NCI-H748 (cell line): Measurements from ENCODE around the gene CXCL17.
"Not testable (repeated sequence)": the region's sequence is repeated elsewhere in the genome, so short reads cannot be mapped to it uniquely, and the experiment has no call there.

Experiments used
- DNase-seq: peaks from one replicate; lab custom pipeline; 2025; ENCODE audit not compliant: unreplicated experiment; lab: John Stamatoyannopoulos, UW

CXCL17 gene

DNA sequence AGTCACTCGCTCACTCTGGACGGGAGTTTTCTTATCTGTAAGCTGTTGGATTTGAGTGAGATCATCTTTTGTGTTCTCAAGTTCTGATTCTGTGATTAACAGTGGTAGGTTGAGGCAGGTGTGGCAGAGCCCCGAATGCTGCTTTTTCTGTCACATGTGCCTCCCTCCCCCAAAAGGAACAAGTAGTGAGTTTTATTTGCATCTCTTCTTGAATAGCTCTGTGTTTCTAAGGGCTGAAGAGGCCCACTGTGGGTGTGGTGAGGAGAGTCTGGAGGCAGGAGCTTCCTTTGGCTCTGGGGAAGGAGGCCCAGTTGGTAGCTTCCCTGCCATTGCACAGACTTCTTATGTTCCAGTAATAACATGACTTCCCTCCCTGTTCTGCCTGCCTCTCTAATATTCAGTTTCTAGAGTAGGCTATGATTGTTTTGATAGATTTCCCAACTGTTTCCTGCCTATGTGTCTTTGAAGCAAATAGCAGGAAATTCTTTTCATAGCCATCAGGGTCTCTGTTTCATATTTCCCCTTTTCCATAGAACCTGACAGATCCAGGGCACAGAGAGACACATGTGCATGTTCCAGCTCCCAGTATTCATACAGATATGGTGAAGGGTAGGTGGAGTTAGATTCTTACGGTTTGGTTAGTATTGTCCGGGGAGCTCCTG, 23.9 kb upstream of the CXCL17 start:
- DNase-seq, result no peak

DNA sequence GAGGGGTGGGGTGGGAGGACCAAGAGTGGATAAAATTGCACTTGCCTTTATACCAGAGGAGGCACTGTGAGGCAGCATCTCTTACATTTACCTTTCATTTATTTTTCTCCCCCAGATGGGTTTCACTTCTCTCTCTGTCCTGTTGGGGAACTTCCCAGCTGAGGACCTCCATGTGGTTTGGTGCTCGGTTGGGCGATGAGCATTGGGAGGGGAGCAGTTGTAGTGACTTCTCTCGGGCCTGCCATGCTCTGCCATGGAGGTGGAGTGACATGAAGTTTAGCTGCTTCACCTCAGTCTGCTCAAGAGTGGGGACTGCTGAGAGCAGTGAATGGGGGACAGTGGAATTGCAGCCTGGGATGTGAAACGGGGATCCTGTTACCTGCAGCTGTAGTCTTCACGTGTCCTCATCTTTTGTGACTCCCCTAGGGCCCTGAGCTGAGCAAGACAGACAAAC, 23.1 kb upstream of the CXCL17 start:
- DNase-seq, result no peak

DNA sequence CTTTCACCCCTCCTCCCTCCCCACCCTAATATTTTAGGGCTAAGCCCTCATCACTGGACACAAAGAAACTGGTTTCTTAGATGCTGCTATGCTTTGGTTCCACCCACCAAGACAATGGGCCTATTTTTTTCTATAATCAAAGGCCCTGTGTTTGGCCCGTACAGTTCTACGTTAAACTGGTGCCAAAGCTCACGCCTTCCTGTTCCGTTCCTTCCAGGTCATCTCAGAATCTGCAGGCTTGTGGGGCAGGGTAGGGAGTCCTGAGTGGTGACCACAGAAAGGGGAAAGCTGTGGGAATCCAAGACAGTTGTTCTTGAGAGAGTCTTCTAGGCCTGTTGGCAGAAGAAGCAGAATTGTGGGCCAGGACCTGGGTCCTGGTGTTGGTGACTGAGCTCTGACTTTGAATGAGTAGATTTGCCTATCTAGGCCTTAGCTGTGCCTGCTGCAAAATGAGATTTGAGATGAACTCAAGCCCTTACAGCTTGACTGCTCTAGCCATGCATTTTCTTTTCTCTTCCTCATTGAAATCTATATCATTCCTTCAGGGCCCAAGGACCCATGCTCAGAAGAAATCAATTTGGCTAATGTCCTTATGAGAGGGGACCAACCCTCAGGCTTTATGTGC, 19.1 kb upstream of the CXCL17 start:
- no peak for DNase-seq

DNA sequence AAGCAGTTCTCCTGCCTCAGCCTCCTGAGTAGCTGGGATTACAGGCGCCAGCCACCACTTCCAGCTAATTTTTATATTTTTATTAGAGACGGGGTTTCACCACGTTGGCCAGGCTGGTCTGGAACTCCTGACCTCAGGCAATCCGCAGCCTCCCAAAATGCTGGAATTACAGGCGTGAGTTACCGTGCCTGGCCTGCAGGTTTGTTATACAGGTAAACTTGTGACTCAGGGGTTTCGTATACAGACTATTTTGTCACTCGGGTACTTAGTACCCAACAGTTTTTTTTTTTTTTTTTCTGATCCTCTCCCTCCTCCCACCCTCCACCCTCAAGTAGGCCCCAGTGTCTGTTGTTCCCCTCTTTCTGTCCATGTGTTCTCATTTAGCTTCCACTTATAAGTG, 18.5 kb upstream of the CXCL17 start:
- not testable (repeated sequence) for DNase-seq

DNA sequence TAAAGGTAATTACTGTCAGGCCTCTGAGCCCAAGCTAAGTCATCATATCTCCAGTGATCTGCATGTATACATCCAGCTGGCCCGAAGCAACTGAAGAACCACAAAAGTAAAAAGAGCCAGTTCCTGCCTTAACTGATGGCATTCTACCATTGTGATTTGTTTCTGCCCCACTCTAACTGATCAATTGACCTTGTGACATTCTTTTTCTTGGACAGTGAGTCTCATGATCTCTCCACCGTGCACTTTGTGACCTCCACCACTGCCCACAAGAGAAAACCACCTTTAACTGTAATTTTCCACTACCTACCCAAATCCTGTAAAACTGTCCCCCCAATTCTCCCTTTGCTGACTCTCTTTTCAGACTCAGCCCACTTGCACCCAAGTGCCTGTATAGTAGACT, 17.2 kb upstream of the CXCL17 start:
- DNase-seq, result no peak

DNA sequence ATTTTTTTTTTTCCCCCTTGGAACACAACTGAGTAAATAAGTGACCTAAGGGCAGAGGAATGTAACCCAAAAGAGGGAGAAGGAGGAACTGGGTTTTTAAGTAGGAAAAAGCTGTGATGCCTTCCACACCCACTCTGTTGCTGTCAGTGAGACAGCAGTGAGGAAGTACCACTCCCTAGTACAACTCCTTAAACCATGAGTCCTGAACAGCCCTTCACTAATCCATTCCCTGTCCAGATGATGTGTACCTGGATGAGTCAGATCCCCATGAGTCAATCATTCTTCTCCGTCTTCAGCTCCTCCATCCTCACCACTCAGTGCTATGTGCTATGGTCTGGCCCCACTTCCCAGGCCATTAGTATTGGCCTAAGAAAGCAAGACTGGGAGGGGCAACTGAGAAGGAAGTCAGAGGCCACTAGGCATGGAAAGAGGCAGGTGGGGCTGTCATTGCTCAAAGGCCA, 12.9 kb upstream of the CXCL17 start:
- no peak for DNase-seq

DNA sequence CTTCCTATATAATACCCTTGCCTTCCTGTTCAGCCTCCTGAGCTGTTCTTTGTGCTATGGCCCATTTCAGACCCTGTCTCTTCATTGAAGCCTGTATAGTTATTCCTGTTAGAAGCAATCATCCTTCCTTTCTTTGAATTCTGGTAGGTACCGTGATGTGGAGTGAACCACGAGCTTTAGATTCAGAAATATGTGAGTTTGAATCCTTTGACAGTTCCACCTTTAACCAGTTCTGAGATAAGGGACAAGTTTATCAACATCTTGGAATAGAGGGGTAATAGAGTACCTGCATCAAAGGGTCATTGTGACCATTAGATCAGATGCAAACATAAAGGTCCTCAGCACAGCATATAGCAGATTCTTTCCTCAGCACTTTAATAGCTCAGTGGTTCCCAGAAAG, 12.3 kb upstream of the CXCL17 start:
- no peak for DNase-seq

DNA sequence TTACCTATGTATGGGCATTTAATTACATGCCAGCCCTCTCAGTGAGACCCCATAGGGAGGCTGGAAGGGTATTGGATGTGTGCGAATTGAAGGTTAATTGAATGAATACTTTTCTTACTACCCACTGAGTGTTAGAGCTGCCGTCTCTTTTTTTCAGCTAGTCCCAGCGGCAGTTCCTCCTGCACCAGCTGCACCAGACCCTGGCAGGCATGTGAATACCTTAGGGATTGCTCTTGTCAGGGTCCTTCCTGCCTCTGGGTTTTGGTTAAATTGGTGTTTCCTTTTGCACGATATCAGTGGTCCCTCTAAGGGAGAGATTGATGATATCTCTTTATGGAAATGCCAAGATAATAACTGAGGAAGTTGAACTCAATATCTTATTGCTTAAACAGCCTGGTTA, 9.8 kb upstream of the CXCL17 start:
- no peak for DNase-seq

DNA sequence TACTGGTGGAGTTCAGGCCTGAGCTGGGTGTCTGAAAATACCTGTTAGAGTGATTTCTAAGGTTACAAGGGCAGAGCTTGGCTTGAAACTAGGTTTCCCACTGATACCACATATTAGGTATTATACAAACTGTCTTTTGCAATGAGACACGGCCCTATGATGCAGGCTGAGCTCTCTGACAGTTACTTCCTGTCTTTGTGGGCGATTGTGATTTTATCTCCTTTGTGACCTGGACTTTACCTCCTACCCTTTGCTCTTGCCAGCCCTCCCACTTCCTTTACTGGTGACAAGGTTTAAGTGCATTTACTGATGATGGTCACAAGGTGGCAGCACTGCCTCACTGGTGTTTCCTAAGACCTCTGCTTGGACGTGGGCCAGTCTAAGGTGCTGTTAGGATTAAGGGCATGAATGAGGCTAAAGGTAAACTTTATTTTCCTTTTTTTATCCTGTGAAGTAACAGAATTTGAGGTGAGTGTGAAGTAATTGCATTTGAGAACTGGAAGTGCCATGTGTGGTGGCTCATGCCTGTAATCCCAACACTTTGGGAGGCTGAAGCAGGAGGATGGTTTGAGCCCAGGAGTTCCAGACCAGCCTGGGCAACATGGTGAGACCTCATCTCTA, 7.7 kb upstream of the CXCL17 start:
- DNase-seq, result peak; percentile 75

DNA sequence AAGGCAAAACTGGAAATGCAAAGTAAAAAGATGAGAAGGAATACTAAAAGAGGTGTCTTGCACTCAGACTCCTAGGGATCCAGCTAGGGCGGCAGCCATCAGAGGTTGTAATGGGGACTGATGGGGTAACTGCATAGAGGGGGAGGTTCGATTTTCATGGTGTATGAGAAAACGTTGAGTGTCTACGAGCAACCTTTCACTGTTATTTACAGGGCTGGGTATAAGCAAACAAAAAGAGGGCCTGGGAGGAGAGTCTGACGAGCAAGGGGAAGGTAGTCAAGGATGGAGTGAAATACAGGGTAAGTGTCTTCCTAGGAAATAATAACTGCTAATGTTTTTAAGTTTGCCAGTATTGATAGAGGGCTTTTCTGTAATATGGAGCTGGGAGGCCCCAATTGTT, 5.6 kb upstream of the CXCL17 start:
- DNase-seq, result not testable (repeated sequence)

DNA sequence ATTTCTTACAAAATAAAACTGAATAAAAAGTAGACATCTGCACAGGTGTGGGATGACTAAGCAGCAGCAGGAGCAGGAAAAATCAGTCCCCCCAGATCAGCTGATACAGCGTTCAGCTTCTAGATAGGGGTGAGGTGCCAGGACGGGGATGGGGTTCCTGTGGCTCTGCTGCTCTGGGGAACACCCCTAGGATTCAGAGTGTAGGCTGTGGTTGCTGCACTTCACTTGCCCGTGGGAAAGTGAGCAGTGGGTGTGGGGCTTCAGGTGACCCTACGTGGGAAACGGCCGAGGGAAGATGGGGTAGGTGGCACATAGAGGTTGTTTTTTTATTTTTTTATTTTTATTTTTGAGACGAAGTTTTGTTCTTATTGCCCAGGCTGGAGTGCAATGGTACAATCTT, 3.2 kb upstream of the CXCL17 start:
- DNase-seq, result no peak

DNA sequence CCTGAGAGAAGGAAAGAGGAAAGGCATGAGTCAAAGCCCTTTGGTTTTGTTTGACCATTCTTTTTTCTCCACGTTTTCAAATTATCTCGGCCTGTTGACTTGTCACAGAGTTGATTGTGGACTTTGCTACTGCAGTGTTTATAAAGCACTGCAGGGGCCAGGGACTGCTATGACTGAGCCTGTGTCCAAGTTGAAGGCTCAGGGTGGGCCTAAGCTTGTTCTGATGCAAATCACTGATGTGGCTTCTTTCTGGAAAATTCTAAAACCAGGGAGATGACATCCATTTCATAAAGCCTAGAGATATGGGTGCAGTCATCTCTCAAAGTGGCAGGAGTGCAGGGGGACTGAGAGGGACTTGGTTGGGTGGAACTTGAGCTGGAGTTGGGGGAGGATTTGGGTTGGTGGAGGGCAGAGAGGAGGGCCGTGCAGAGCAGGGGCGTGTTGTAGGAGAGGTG, 1.2 kb upstream of the CXCL17 start:
- peak; percentile 74 for DNase-seq

DNA sequence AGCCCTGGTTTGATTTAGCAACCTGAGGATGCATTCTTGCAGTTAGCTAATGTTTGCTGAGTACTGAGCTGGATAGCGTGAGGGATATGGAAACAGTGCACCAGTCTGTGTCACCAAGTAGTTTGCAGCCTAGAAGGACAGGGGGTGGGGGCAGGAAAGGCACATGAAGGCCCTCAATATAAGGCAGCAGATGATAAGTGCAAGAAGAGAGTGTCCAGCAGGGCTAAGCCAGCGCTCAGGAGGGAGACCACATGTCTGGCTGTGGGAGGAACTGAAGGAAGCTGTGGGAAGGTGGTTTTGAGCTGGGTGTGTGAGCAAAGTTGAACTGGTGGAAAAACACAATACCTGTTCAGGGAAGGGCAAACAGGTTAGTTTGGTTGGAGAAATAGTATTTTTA, 1.7 kb downstream of the CXCL17 start:
- no peak for DNase-seq

DNA sequence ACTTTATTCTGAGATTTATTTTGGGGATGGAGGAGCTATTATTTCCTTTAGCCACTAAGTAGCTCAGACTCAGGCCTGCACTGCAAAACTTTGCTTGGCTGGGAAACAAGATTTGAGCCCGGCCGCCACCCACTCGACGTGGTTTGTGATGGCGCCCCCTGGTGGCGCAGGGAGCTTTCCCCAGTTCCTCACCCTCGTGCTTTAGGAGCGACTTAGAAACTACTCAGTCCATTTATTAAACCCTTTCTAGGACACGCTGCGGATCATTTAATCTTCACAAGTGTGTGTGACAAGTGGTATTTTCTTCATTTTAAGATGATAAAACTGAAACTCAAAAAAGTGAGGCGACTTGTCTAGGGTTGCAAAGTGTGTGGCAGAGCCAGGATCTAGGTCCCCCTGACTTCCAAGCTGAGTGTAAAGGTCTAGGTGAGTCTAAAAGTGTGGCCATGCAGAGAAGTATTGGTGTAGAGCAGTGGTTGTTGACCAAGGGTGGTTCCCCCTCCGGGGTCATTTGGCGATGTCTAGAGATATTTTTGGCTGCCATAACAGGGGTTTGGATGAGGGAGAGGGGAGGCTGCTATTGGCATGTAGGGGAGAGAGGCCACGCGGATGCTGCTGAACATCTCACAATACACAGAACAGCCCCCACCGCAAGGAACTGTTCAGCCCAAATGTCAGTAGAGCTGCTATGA, 2.2 kb downstream of the CXCL17 start:
- DNase-seq, result peak; percentile 75

DNA sequence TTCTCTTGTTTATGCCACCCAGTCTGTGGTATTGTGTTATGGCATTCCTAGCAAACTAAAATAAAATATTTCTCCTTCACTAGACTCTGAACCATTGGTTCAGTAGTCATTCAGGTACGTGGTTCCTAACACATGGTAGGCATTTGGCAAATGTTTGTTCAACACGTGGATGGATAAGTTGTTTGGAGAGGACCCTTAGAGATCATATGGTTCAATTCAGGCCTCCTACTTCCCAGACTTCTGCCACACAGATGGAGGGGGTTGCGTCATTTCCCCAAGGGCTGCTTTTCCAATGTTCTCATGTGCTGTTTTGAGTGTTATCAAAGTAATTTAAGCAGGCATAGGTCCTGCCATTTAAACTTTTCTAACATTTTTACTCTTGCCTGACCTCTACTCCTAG, 6.7 kb downstream of the CXCL17 start:
- no peak for DNase-seq

DNA sequence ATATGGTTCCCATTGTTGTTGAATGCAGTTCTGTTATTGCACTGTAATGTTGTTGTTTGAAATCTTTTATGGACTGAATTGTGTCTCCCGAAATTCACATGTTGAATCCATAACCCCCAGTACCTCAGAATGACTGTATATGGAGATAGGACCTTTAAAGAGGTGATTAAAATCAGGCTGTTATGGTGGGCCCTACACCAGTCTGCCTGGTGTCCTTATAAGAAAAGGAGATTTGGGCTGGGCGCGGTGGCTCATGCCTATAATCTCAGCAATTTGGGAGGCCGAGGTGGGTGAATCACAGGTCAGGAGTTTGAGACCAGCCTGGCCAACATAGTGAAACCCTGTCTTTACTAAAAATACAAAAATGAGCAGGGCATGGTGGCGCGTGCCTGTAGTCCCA, 7.4 kb downstream of the CXCL17 start:
- no peak for DNase-seq

DNA sequence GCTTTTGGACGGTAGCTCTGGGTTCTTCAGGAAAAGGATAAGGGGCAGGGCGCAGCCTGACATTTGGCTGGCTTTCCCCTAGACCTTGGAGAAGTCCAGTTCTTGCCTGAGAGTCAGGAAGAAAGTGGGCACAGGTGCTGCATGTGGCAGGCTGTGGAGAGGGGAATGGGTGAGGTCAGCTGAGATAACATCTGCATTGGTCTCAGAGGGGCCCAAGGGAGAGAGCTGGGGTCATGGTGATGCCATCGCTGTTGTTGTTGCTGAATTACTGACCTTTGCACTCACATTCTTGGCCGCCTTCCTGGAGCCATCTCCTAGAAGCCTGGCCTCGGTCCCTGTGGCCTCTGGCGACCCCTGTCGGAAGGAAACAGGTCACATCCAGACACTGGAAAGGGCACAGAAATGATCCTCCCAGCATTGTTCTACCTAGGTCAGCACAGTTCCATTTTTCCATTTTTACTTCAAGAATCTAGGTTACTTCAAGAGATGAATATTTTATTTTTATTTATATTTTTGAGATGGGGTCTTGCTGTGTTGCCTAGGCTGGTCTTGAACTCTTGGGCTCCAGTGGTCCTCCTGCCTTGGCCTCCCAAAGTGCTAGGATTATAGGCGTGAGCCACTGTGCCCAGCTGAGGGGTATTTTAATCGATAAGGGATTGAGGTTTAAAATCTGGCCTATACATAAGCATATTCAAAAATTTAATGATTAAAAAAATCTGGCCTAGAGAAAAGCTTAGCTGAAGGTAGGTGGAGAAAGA, 9.1 kb downstream of the CXCL17 start:
- peak; percentile 80 for DNase-seq

DNA sequence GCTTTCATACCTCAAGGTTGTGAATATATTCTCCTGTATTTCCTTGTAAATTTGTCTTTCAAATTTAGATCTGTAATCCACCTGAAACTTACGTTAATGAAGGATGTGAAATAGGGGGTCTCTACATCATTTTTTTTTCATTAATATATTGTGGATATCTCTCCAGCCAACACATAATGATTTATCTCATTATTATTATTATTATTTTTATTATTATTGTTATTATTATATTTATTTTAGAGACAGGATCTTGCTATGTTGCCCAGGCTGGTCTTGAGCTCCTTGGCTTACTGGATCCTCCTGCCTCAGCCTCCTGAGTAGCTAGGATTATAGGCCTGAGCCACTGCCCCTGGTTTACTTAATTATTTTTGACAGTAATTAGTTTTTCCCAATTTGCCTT, 11.3 kb downstream of the CXCL17 start:
- DNase-seq, result no peak

DNA sequence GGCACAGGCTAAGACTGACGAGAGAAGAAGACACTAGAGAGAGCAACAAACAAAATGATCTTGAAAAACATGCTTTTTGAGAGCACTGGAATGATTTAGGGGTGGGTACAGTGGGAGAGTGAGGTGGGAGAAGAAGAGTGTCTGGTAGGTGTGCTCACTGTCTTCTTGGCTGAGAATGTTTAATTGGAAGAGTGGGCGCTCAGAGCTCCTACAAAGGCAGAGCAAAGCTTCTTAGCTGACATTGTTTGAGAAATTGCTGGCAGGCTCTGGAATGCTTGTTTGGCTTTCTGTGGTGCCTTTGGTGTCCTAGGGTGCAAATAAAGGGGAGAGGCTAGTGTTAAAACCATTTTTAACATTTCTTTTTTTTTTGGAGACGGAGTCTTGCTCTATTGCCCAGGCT, 14.1 kb downstream of the CXCL17 start:
- no peak for DNase-seq

DNA sequence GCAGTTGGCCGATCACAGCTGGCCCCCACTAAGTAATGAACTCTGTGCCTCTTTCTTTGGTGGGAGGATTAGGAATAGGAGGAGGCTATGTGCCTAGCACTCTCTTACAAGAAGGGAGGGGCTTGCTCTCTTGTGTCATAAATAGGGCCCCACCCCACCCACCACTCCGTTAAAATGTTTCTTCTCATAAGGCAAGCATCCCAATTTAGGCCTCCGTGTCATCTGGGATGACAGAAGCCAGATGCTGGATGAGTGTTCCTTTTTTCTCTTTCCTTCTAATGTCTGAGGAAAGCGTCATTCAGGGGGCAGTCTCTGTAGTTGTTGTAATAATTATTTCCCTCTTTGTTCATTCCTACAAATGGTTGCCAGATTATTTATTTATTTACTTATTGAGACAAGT, 15.4 kb downstream of the CXCL17 start, which contains the start of gene LIPE:
Gene LIPE, minus strand, starts transcription at position 76 of the 400 bp plus-strand sequence. CDS start 239 bp downstream, outside the sequence.
- no peak for DNase-seq

DNA sequence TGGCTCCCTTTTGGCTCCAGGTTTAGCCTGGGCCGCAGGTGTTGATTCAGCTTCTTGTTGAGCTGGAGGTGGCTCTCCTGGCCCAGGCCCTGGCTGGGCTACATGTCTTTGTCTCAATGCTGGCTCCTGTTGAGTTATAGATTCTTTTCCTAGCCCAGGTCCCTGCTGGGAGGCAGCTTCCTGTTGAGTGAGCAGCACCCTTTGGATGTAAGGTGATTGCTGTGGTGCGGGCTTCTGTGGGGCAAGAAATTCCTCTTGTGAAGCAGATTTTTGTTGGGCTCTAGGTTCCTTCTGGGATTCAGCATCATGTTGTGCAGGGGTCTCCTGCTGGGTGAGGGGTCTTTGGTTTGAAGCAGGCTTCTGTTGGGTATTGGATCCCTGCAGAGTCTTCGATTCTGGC, 16.1 kb downstream of the CXCL17 start:
- DNase-seq, result no peak
